Right lobe of liver (tissue), 4 donors: ENCODE results near the gene CD101.

ENCODE experiments used
- CTCF ChIP-seq, 4 donors: fragments of 200-600 bp in 3 of 4; fragments of 450-650 bp in 1 of 4; IDR thresholded peaks; one replicate each; pipeline versions ENCODE4 v1.5.1 to v1.8.0; 2016 to 2022; ENCODE audit warnings: antibody characterized with exemption in 4 of 4, mild to moderate bottlenecking in 2 of 4
- POLR2A ChIP-seq: fragments of 450-650 bp; IDR thresholded peaks from one replicate; pipeline ENCODE4 v1.6.1; 2017; ENCODE audit warnings: antibody characterized with exemption, mild to moderate bottlenecking
- donor health status: DM: no; HTN: no; CAD: no.
- donor health status: DM: no; HTN: no; CAD: no.
- donor health status: DM: no; HTN: yes; CAD: no.

GRCh38 chr1:116986421-116987255 lies 14.9 kb upstream of the CD101 start:
- no peak for TF ChIP-seq CTCF (IDR thresholded peaks at IDR 0.05)
- no peak for TF ChIP-seq POLR2A
